HCT116 (cell line): ENCODE measurements around the gene LHX2. TPM values are rescaled to one million over a fixed set of nuclear protein-coding genes. Genes with fewer than 3 reads are reported as not detected.

Experiments used
- ATAC-seq: fragments of 200-7000 bp; cut with Tn5 transposase; 2 replicates; pipeline ENCODE4 v1.9.1; 2020; ENCODE audit warnings: mild to moderate bottlenecking, moderate library complexity
- BruUV-seq: library from RNA; stranded (reverse); fragments of 400-500 nt; replicated peaks from 2 replicates; lab custom pipeline; 2021; lab: Mats Ljungman, UMichigan
- CTCF ChIA-PET: fragments of 300-600 bp; sonication (Branson Sonifier 250); formaldehyde crosslinking; loops from one replicate; lab custom pipeline; 2021; ENCODE audit warnings: antibody characterized with exemption; lab: Charles Lee
- POLR2A ChIA-PET: fragments of 300-600, 350-600 bp; sonication (Branson Sonifier 250); formaldehyde crosslinking; loops from one replicate; lab custom pipeline; 2021; ENCODE audit warnings: antibody characterized with exemption; lab: Charles Lee
- RAD21 ChIA-PET, 2 experiments: fragments of 300-600 bp; sonication (Branson Sonifier 250); formaldehyde crosslinking; loops; one replicate each; lab custom pipeline; 2023; ENCODE audit warnings: low total read pairs in 2 of 2; ENCODE audit not compliant: uncharacterized antibody in 2 of 2, unreplicated experiment in 2 of 2, low non-redundant PET in 1 of 2; lab: Charles Lee
- DNase-seq: peaks from one replicate; pipeline ENCODE4 v3.0.0-alpha.2; 2010; ENCODE audit warnings: low read depth, low spot score
- H2AFZ ChIP-seq: fragments of 200-600 bp; shearing (Covaris generic), sonication (generic); 2 replicates; pipeline ENCODE4 v1.6.1; 2017; ENCODE audit warnings: low read depth, mixed run types, mixed read lengths, antibody characterized with exemption, low read length; ENCODE audit not compliant: poor library complexity, severe bottlenecking
- H3K27ac ChIP-seq: 2 replicates; pipeline ENCODE4 v1.5.1; 2012; ENCODE audit warnings: low read depth, low read length
- H3K27me3 ChIP-seq: fragments of 200-600 bp; sonication (generic); 2 replicates; pipeline ENCODE4 v1.6.1; 2016; ENCODE audit warnings: mixed run types, low read length, mixed read lengths; ENCODE audit not compliant: insufficient read depth
- H3K36me3 ChIP-seq, 2 experiments: fragments of 200-500 bp in 1 of 2; fragments of 200-600 bp in 1 of 2; sonication (Bioruptor generic) in 1 of 2; sonication (generic) in 1 of 2; 2 replicates each; pipeline versions ENCODE4 v1.5.1 to v1.6.1; 2014 to 2016; ENCODE audit warnings: low read length in 2 of 2, inconsistent platforms in 1 of 2, mixed read lengths in 1 of 2, mixed run types in 1 of 2; ENCODE audit not compliant: insufficient read depth in 2 of 2, control insufficient read depth in 1 of 2
- H3K4me1 ChIP-seq, 2 experiments: fragments of 200-600 bp in 1 of 2; sonication (generic) in 1 of 2; 2 replicates each; pipeline versions ENCODE4 v1.5.1 to v1.6.1; 2012 to 2017; ENCODE audit warnings: low read length in 2 of 2, inconsistent platforms in 1 of 2, mild to moderate bottlenecking in 1 of 2, mixed read lengths in 1 of 2, mixed run types in 1 of 2, moderate library complexity in 1 of 2; ENCODE audit not compliant: insufficient read depth in 2 of 2, control insufficient read depth in 1 of 2
- H3K4me2 ChIP-seq: fragments of 200-600 bp; sonication (generic); 2 replicates; pipeline ENCODE4 v1.6.1; 2017; ENCODE audit warnings: mixed run types, low read length, mixed read lengths
- H3K4me3 ChIP-seq, 2 experiments: fragments of 200-600 bp in 1 of 2; sonication (generic) in 1 of 2; replicated peaks in 1 of 2; 2 replicates each; pipeline ENCODE4 v1.5.1; 2011 to 2016; ENCODE audit warnings: low read length in 2 of 2, control low read depth in 1 of 2, low read depth in 1 of 2, mild to moderate bottlenecking in 1 of 2, mixed read lengths in 1 of 2, mixed run types in 1 of 2
- H3K79me2 ChIP-seq: fragments of 200-600 bp; sonication (generic); 2 replicates; pipeline ENCODE4 v1.6.1; 2017; ENCODE audit warnings: mild to moderate bottlenecking, mixed run types, low read length, moderate library complexity, mixed read lengths; ENCODE audit not compliant: insufficient read depth
- H3K9ac ChIP-seq: fragments of 200-600 bp; sonication (generic); 2 replicates; pipeline ENCODE4 v1.6.1; 2016; ENCODE audit warnings: low read length, mixed read lengths
- H3K9me2 ChIP-seq: fragments of 200-600 bp; sonication (generic), shearing (Covaris generic); 2 replicates; pipeline ENCODE4 v1.6.1; 2017; ENCODE audit warnings: mixed run types, mild to moderate bottlenecking, moderate library complexity; ENCODE audit not compliant: insufficient read depth
- H3K9me3 ChIP-seq, 2 experiments: fragments of 200-500 bp in 1 of 2; fragments of 200-600 bp in 1 of 2; sonication (Bioruptor generic) in 1 of 2; sonication (generic) in 1 of 2; 2 replicates each; pipeline ENCODE4 v1.6.1; 2014 to 2017; ENCODE audit warnings: low read length in 2 of 2, mixed read lengths in 2 of 2, inconsistent platforms in 1 of 2, low read depth in 1 of 2, mild to moderate bottlenecking in 1 of 2, mixed run types in 1 of 2, moderate library complexity in 1 of 2; ENCODE audit not compliant: control insufficient read depth in 1 of 2, insufficient read depth in 1 of 2
- H4K20me1 ChIP-seq: fragments of 200-600 bp; sonication (generic), shearing (Covaris generic); 2 replicates; pipeline ENCODE4 v1.6.1; 2017; ENCODE audit warnings: mixed run types, mild to moderate bottlenecking, moderate library complexity; ENCODE audit not compliant: insufficient read depth
- CBX3 ChIP-seq: IDR thresholded peaks from 2 replicates; pipeline ENCODE4 v1.6.1; 2012; ENCODE audit warnings: low read depth
- CEBPB ChIP-seq: IDR thresholded peaks from 2 replicates; pipeline ENCODE4 v1.6.1; 2012; ENCODE audit warnings: low read depth
- ELF1 ChIP-seq: IDR thresholded peaks from 2 replicates; pipeline ENCODE4 v1.6.1; 2012; ENCODE audit warnings: low read depth, borderline replicate concordance
- EZH2 ChIP-seq: fragments of 200-600 bp; sonication (generic); IDR thresholded peaks from 2 replicates; pipeline ENCODE4 v1.6.1; 2017; ENCODE audit warnings: antibody characterized with exemption, mixed run types
- EZH2phosphoT487 ChIP-seq: fragments of 200-600 bp; IDR thresholded peaks from 2 replicates; pipeline ENCODE4 v1.6.1; 2018; ENCODE audit warnings: antibody characterized with exemption, borderline replicate concordance
- FOSL1 ChIP-seq: IDR thresholded peaks from 2 replicates; pipeline ENCODE4 v1.6.1; 2012; ENCODE audit warnings: low read depth
- JUND ChIP-seq: IDR thresholded peaks from 2 replicates; pipeline ENCODE4 v1.6.1; 2012
- POLR2AphosphoS5 ChIP-seq: IDR thresholded peaks from 2 replicates; pipeline ENCODE4 v1.6.1; 2011; ENCODE audit warnings: mild to moderate bottlenecking, low read depth, low read length, moderate library complexity
- RAD21 ChIP-seq: IDR thresholded peaks from 2 replicates; pipeline ENCODE4 v1.6.1; 2012; ENCODE audit warnings: low read depth, mild to moderate bottlenecking
- SIN3A ChIP-seq: IDR thresholded peaks from 2 replicates; pipeline ENCODE4 v1.6.1; 2012; ENCODE audit warnings: low read depth
- SRF ChIP-seq: IDR thresholded peaks from 2 replicates; pipeline ENCODE4 v1.6.1; 2012; ENCODE audit warnings: low read depth
- TCF7L2 ChIP-seq: IDR thresholded peaks from 2 replicates; pipeline ENCODE4 v1.7.0; 2011; ENCODE audit warnings: borderline replicate concordance, inconsistent platforms; ENCODE audit not compliant: insufficient read depth, insufficient read length; ENCODE audit errors: extremely low read depth
- YY1 ChIP-seq: IDR thresholded peaks from 2 replicates; pipeline ENCODE4 v1.6.1; 2011; ENCODE audit warnings: low read length, low read depth, moderate library complexity, mild to moderate bottlenecking; ENCODE audit not compliant: insufficient replicate concordance; ENCODE audit errors: extremely low read depth
- ZFX ChIP-seq: fragments of 450-650 bp; IDR thresholded peaks from 2 replicates; pipeline ENCODE4 v1.6.1; 2017
- ZNF274 ChIP-seq: fragments of 200-500 bp; sonication (Bioruptor generic); IDR thresholded peaks from 2 replicates; pipeline ENCODE4 v1.6.1; 2014; ENCODE audit warnings: mild to moderate bottlenecking, low read depth, low read length, inconsistent platforms
- intact Hi-C: fragments of 100-400 bp; cut with micrococcal nuclease; formaldehyde crosslinking; loops from 2 replicates; pipeline ENCODE4 v1.10.0; 2022
- total RNA-seq: library from RNA; stranded (reverse); gene quantifications from one replicate; pipeline ENCODE4 v1.2.1, GENCODE V29; 2021; ENCODE audit not compliant: unreplicated experiment
- TF ChIP-seq, protein P1 (sequence below), 3 experiments: fragments of 200-600 bp in 1 of 3; sonication (generic) in 1 of 3; IDR thresholded peaks in 2 of 3; conservative IDR thresholded peaks in 1 of 3; 2 replicates each; pipeline ENCODE4 v1.5.1; 2012 to 2017; ENCODE audit warnings: low read depth in 2 of 3, low read length in 2 of 3, antibody characterized with exemption in 1 of 3, borderline replicate concordance in 1 of 3, control low read depth in 1 of 3, mild to moderate bottlenecking in 1 of 3, mixed read lengths in 1 of 3, mixed run types in 1 of 3, moderate library complexity in 1 of 3; ENCODE audit not compliant: insufficient read depth in 1 of 3
- TF ChIP-seq, protein P2 (sequence below): IDR thresholded peaks from 2 replicates; pipeline ENCODE4 v1.6.1; 2011; ENCODE audit warnings: mild to moderate bottlenecking, low read length, moderate library complexity; ENCODE audit not compliant: insufficient replicate concordance; ENCODE audit errors: extremely low read depth
- TF ChIP-seq, protein P3 (sequence below): IDR thresholded peaks from 2 replicates; pipeline ENCODE4 v1.6.1; 2012; ENCODE audit warnings: low read depth
- TF ChIP-seq, protein P4 (sequence below): IDR thresholded peaks from 2 replicates; pipeline ENCODE4 v1.6.1; 2012

Gene LHX2
- total RNA-seq, 1 experiment from 2014 or later = 10.2 TPM

DNA sequence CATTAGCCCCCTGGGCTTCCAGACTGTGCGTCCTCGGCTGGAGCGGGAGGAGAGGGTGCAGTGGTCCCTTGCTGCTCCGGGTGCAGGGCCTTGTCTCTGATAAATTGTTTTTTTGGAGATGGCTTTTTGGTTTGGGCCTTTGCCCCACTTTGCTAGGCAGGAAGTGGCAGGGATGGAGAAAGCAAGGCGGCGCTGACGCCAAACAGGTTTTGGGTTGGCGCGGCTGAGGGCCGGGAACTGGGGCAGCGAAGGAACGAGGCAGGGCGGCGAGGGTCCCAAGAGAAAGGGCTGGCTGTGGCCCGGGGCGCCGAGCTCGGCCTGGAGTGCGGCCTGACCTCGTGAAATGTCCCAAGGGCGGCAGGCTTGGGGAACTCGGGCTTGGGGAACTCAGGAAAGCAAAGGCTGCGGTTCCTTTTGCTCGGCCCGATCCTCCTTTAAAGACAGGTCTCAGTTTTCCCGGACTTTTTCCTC lies 4.1 kb downstream of the LHX2 start:
- BruUV-seq = no TSS peak
- Histone ChIP-seq H2AFZ (no peak overlapping the region), H3K9ac (no peak overlapping the region)
- no peak for ATAC-seq
- TF ChIP-seq EZH2phosphoT487 (no peak), POLR2AphosphoS5 (no peak), YY1 (no peak), ZFX (no peak), FOSL1 (no peak), CEBPB (no peak), EZH2 (no peak), ELF1 (no peak), CBX3 (no peak), SRF (no peak), TCF7L2 (no peak), JUND (no peak), RAD21 (no peak), SIN3A (no peak), ZNF274 (no peak)
- TF ChIP-seq, protein P1, sequence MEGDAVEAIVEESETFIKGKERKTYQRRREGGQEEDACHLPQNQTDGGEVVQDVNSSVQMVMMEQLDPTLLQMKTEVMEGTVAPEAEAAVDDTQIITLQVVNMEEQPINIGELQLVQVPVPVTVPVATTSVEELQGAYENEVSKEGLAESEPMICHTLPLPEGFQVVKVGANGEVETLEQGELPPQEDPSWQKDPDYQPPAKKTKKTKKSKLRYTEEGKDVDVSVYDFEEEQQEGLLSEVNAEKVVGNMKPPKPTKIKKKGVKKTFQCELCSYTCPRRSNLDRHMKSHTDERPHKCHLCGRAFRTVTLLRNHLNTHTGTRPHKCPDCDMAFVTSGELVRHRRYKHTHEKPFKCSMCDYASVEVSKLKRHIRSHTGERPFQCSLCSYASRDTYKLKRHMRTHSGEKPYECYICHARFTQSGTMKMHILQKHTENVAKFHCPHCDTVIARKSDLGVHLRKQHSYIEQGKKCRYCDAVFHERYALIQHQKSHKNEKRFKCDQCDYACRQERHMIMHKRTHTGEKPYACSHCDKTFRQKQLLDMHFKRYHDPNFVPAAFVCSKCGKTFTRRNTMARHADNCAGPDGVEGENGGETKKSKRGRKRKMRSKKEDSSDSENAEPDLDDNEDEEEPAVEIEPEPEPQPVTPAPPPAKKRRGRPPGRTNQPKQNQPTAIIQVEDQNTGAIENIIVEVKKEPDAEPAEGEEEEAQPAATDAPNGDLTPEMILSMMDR (IDR thresholded peaks at IDR 0.05 in 2 of 3, conservative IDR thresholded peaks at IDR 0.05 in 1 of 3; ENCODE audit: borderline replicate concordance in 1 of 3, insufficient read depth in 1 of 3, low read depth in 2 of 3, low read length in 2 of 3) = no peak
- TF ChIP-seq, protein P2, sequence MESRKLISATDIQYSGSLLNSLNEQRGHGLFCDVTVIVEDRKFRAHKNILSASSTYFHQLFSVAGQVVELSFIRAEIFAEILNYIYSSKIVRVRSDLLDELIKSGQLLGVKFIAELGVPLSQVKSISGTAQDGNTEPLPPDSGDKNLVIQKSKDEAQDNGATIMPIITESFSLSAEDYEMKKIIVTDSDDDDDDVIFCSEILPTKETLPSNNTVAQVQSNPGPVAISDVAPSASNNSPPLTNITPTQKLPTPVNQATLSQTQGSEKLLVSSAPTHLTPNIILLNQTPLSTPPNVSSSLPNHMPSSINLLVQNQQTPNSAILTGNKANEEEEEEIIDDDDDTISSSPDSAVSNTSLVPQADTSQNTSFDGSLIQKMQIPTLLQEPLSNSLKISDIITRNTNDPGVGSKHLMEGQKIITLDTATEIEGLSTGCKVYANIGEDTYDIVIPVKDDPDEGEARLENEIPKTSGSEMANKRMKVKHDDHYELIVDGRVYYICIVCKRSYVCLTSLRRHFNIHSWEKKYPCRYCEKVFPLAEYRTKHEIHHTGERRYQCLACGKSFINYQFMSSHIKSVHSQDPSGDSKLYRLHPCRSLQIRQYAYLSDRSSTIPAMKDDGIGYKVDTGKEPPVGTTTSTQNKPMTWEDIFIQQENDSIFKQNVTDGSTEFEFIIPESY = no peak
- TF ChIP-seq, protein P3, sequence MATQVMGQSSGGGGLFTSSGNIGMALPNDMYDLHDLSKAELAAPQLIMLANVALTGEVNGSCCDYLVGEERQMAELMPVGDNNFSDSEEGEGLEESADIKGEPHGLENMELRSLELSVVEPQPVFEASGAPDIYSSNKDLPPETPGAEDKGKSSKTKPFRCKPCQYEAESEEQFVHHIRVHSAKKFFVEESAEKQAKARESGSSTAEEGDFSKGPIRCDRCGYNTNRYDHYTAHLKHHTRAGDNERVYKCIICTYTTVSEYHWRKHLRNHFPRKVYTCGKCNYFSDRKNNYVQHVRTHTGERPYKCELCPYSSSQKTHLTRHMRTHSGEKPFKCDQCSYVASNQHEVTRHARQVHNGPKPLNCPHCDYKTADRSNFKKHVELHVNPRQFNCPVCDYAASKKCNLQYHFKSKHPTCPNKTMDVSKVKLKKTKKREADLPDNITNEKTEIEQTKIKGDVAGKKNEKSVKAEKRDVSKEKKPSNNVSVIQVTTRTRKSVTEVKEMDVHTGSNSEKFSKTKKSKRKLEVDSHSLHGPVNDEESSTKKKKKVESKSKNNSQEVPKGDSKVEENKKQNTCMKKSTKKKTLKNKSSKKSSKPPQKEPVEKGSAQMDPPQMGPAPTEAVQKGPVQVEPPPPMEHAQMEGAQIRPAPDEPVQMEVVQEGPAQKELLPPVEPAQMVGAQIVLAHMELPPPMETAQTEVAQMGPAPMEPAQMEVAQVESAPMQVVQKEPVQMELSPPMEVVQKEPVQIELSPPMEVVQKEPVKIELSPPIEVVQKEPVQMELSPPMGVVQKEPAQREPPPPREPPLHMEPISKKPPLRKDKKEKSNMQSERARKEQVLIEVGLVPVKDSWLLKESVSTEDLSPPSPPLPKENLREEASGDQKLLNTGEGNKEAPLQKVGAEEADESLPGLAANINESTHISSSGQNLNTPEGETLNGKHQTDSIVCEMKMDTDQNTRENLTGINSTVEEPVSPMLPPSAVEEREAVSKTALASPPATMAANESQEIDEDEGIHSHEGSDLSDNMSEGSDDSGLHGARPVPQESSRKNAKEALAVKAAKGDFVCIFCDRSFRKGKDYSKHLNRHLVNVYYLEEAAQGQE = no peak
- TF ChIP-seq, protein P4, sequence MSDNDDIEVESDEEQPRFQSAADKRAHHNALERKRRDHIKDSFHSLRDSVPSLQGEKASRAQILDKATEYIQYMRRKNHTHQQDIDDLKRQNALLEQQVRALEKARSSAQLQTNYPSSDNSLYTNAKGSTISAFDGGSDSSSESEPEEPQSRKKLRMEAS = no peak
- TF ChIP-seq, all 23 proteins: peak for 0
- H3K36me3 ChIP-seq = no peaks in the 10 kb centered on the region
- H3K4me1 ChIP-seq = peaks cover 0 to 20% of the 10 kb centered on the region in 2 experiments; a peak in 2 of 4 replicates
- intact Hi-C loops = no loop called here
- H3K4me3 ChIP-seq = no peak overlapping the region
- no peak overlapping the region for H3K27ac ChIP-seq
- no peaks in the 10 kb centered on the region for H4K20me1 ChIP-seq
- ChIA-PET RAD21 (no interaction called here), POLR2A (no interaction called here), CTCF (no interaction called here)
- no peaks in the 10 kb centered on the region for H3K27me3 ChIP-seq
- H3K9me2 ChIP-seq = no peaks in the 10 kb centered on the region
- no peaks in the 10 kb centered on the region for H3K79me2 ChIP-seq
- H3K9me3 ChIP-seq = no peaks in the 10 kb centered on the region
- no peak for DNase-seq
- no peak overlapping the region for H3K4me2 ChIP-seq
